ENCODE data around the gene NXN. TPM values are rescaled to one million over a fixed set of nuclear protein-coding genes. Genes with fewer than 3 reads are reported as not detected.

Gene NXN
- total RNA-seq, 2 donors from 2014 or later, result 124 to 201 TPM

DNA sequence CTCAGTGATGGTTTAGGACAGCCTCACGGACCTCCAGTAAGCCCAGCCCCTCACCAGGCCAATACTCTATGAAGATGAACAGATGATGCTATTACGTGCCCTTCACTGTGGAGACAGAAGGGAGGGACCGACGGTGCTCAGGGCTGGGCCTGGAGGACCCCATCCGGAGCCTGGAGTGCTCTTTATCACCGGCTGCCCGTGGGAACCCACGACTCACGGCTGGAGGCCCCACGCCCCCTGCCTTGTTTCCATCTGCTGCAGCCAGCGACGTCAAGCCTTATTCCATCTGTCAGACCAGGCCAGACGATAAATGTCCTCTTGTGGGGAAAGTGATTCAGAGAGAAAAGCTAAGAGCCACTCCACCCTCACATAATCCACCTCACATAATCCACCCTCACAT, 13.4 kb upstream of the NXN start:
- 80 to 81% methylated on average over 8 to 13 of the region's 13 CpGs for WGBS, 2 experiments (ENCODE audit: insufficient coverage in 1 of 2, insufficient read length in 1 of 2)
- Mint-ChIP-seq H3K9me3 (peaks cover 4% of the 10 kb centered on the region), H3K4me3 (no peak overlapping the region), H3K36me3 (ENCODE audit: low read depth) (no peaks in the 10 kb centered on the region), H3K4me1 (peaks cover 3% of the 10 kb centered on the region), H3K27me3 (ENCODE audit: insufficient read depth) (peaks cover 14% of the 10 kb centered on the region), H3K27ac (no peak overlapping the region)
- Histone ChIP-seq H3K4me3 (ENCODE audit: low read length) (no peak overlapping the region), H3K4me1 (ENCODE audit: control insufficient read depth, insufficient read depth, low read length) (no peaks in the 10 kb centered on the region), H3K27ac (ENCODE audit: low read depth, low read length) (no peak overlapping the region), H3K27me3 (ENCODE audit: control insufficient read depth, insufficient read depth, low read length, poor library complexity, severe bottlenecking) (no peaks in the 10 kb centered on the region), H3K9me3 (ENCODE audit: control insufficient read depth, low read length) (no peaks in the 10 kb centered on the region), H3K9ac (ENCODE audit: extremely low read depth, low read length, poor library complexity, severe bottlenecking) (no peak overlapping the region), H3K36me3 (ENCODE audit: control insufficient read depth, insufficient read depth, low read length) (no peaks in the 10 kb centered on the region)
- TF ChIP-seq, protein P1, sequence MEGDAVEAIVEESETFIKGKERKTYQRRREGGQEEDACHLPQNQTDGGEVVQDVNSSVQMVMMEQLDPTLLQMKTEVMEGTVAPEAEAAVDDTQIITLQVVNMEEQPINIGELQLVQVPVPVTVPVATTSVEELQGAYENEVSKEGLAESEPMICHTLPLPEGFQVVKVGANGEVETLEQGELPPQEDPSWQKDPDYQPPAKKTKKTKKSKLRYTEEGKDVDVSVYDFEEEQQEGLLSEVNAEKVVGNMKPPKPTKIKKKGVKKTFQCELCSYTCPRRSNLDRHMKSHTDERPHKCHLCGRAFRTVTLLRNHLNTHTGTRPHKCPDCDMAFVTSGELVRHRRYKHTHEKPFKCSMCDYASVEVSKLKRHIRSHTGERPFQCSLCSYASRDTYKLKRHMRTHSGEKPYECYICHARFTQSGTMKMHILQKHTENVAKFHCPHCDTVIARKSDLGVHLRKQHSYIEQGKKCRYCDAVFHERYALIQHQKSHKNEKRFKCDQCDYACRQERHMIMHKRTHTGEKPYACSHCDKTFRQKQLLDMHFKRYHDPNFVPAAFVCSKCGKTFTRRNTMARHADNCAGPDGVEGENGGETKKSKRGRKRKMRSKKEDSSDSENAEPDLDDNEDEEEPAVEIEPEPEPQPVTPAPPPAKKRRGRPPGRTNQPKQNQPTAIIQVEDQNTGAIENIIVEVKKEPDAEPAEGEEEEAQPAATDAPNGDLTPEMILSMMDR (conservative IDR thresholded peaks at IDR 0.05), result no peak
- no peak for DNase-seq

DNA sequence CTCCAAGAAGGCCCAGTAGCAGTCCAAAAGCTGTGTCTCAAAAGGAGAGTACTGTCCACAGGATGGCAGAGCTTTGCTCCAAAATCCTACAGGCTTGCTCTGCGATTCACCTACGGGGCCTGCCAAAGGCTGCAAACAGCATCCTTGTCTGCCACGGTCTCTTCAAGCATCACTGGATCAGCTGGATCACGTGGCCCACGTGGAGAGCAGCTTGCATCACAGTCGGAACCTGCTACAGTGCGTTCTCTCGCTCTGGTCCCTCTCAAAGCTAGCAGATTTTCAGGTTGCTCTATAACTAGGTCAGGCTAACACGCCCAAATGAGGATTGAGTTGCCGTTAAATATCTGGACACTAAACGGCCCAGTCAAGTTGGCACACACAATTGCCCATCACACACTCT, 9.0 kb upstream of the NXN start:
- Mint-ChIP-seq H3K4me3 (no peak overlapping the region), H3K36me3 (ENCODE audit: low read depth) (no peaks in the 10 kb centered on the region), H3K4me1 (no peaks in the 10 kb centered on the region), H3K27ac (no peak overlapping the region), H3K27me3 (ENCODE audit: insufficient read depth) (peaks cover 6% of the 10 kb centered on the region), H3K9me3 (no peaks in the 10 kb centered on the region)
- Histone ChIP-seq H3K27ac (ENCODE audit: low read depth, low read length) (no peak overlapping the region), H3K36me3 (ENCODE audit: control insufficient read depth, insufficient read depth, low read length) (no peaks in the 10 kb centered on the region), H3K27me3 (ENCODE audit: control insufficient read depth, insufficient read depth, low read length, poor library complexity, severe bottlenecking) (no peaks in the 10 kb centered on the region), H3K4me3 (ENCODE audit: low read length) (no peak overlapping the region), H3K4me1 (ENCODE audit: control insufficient read depth, insufficient read depth, low read length) (no peaks in the 10 kb centered on the region), H3K9me3 (ENCODE audit: control insufficient read depth, low read length) (no peaks in the 10 kb centered on the region), H3K9ac (ENCODE audit: extremely low read depth, low read length, poor library complexity, severe bottlenecking) (no peak overlapping the region)
- no peak for DNase-seq
- WGBS, 2 experiments (ENCODE audit: insufficient coverage in 1 of 2, insufficient read length in 1 of 2), result 90 to 95% methylated on average over 11 of the region's 11 CpGs
- TF ChIP-seq, protein P1 (conservative IDR thresholded peaks at IDR 0.05), result no peak

DNA sequence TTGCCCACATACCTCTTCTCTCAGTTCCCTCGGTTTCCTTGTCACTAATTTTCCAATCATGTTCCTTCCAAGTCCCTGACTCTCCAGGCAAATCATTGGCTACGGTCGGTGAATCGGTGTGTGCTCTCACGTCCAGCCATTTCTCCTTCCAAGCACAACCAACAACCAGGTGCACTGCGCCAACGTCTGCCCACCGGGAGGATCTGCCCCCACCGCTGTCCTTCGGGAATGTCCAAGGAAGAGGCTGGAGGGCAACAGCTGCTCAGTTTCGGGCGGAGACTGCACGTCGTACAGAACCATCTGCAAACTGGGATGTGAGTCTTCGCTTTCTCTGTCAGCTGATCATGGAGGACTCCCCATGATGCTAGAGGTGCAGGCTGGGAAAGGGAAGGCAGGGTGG, 8.4 kb upstream of the NXN start:
- Mint-ChIP-seq H3K27ac (no peak overlapping the region), H3K4me3 (no peak overlapping the region), H3K27me3 (ENCODE audit: insufficient read depth) (peaks cover 6% of the 10 kb centered on the region), H3K4me1 (no peaks in the 10 kb centered on the region), H3K9me3 (no peaks in the 10 kb centered on the region), H3K36me3 (ENCODE audit: low read depth) (no peaks in the 10 kb centered on the region)
- 87 to 89% methylated on average over 11 to 15 of the region's 15 CpGs for WGBS, 2 experiments (ENCODE audit: insufficient coverage in 1 of 2, insufficient read length in 1 of 2)
- TF ChIP-seq, protein P1 (conservative IDR thresholded peaks at IDR 0.05), result no peak
- no peaks in the 10 kb centered on the region for H3K4me1 ChIP-seq (ENCODE audit: control insufficient read depth, insufficient read depth, low read length)
- no peak overlapping the region for H3K9ac ChIP-seq (ENCODE audit: extremely low read depth, low read length, poor library complexity, severe bottlenecking)
- no peaks in the 10 kb centered on the region for H3K27me3 ChIP-seq (ENCODE audit: control insufficient read depth, insufficient read depth, low read length, poor library complexity, severe bottlenecking)
- no peaks in the 10 kb centered on the region for H3K9me3 ChIP-seq (ENCODE audit: control insufficient read depth, low read length)
- H3K36me3 ChIP-seq (ENCODE audit: control insufficient read depth, insufficient read depth, low read length), result no peaks in the 10 kb centered on the region
- no peak overlapping the region for H3K27ac ChIP-seq (ENCODE audit: low read depth, low read length)
- no peak for DNase-seq
- H3K4me3 ChIP-seq (ENCODE audit: low read length), result no peak overlapping the region
